ENCODE results near the gene CNNM1.

- TF ChIP-seq CTCF (conservative IDR thresholded peaks at IDR 0.05): no peak
- TF ChIP-seq EZH2 (IDR thresholded peaks at IDR 0.05; ENCODE audit: low read depth): no peak
Observed at GRCh38 chr10:99410876-99411275, 81.7 kb downstream of the CNNM1 start.
